ENCODE measurements around the gene P2RY6.

The P2RY6 gene

GRCh38 chr11:73297231-73297590 lies 25.1 kb downstream of the P2RY6 start:
- DNase-seq (ENCODE audit: low read depth): no peak

- DNase-seq (ENCODE audit: low read depth): no peak
Measured at GRCh38 chr11:73297702-73298101, 25.6 kb downstream of the P2RY6 start.

- no peak for DNase-seq (ENCODE audit: low read depth)
Measured at GRCh38 chr11:73298233-73298632, 26.1 kb downstream of the P2RY6 start.

- DNase-seq (ENCODE audit: low read depth): no peak
Measured at GRCh38 chr11:73299751-73300150, 27.6 kb downstream of the P2RY6 start.

- DNase-seq (ENCODE audit: low read depth): peak; percentile 53
Measured at GRCh38 chr11:73306069-73306841, 34.1 kb downstream of the P2RY6 start.

- DNase-seq (ENCODE audit: low read depth): no peak
Measured at GRCh38 chr11:73306977-73307322, 34.8 kb downstream of the P2RY6 start.

GRCh38 chr11:73307323-73308002 lies 35.3 kb downstream of the P2RY6 start:
- DNase-seq (ENCODE audit: low read depth): peak; percentile 98

GRCh38 chr11:73308003-73308960 lies 36.1 kb downstream of the P2RY6 start, which contains the start of gene ARHGEF17:
Gene ARHGEF17, plus strand, starts transcription at chr11:73308276. Its CDS starts 363 bp downstream, at chr11:73308639.
- DNase-seq (ENCODE audit: low read depth): peak; percentile 80

- DNase-seq (ENCODE audit: low read depth): peak; percentile 98
Measured at GRCh38 chr11:73308961-73309919, 37.1 kb downstream of the P2RY6 start.

GRCh38 chr11:73310076-73310475 lies 37.9 kb downstream of the P2RY6 start:
- DNase-seq (ENCODE audit: low read depth): no peak

- no peak for DNase-seq (ENCODE audit: low read depth)
Measured at GRCh38 chr11:73310661-73311393, 38.7 kb downstream of the P2RY6 start.

- no peak for DNase-seq (ENCODE audit: low read depth)
Measured at GRCh38 chr11:73311394-73311869, 39.3 kb downstream of the P2RY6 start.

GRCh38 chr11:73312036-73312435 lies 39.9 kb downstream of the P2RY6 start:
- DNase-seq (ENCODE audit: low read depth): no peak

GRCh38 chr11:73312851-73313327 lies 40.8 kb downstream of the P2RY6 start:
- peak; percentile 57 for DNase-seq (ENCODE audit: low read depth)

GRCh38 chr11:73313652-73314051 lies 41.5 kb downstream of the P2RY6 start:
- DNase-seq (ENCODE audit: low read depth): no peak

- DNase-seq (ENCODE audit: low read depth): peak; percentile 67
Measured at GRCh38 chr11:73314117-73314961, 42.2 kb downstream of the P2RY6 start.

GRCh38 chr11:73315293-73316020 lies 43.3 kb downstream of the P2RY6 start:
- DNase-seq (ENCODE audit: low read depth): no peak

GRCh38 chr11:73316422-73316821 lies 44.3 kb downstream of the P2RY6 start:
- DNase-seq (ENCODE audit: low read depth): no peak

GRCh38 chr11:73317373-73317772 lies 45.2 kb downstream of the P2RY6 start:
- no peak for DNase-seq (ENCODE audit: low read depth)

Measured in ELR (cell line).